ENCODE data around the gene SHKBP1.
"Not testable (repeated sequence)": the region's sequence is repeated elsewhere in the genome, so short reads cannot be mapped to it uniquely, and the experiment has no call there.

DNA sequence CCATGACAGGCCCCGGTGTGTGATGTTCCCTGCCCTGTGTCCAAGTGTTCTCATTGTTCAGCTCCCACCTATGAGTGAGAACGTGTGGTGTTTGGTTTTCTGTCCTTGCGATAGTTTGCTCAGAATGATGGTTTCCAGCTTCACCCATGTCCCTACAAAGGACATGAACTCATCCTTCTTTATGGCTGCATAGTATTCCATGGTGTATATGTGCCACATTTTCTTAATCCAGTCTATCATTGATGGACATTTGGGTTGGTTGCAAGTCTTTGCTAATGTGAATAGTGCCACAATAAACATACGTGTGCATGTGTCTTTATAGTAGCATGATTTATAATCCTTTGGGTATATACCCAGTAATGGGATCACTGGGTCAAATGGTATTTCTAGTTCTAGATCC is 29.5 kb upstream of the SHKBP1 start:
- not testable (repeated sequence) for TF ChIP-seq EGR1 (IDR thresholded peaks at IDR 0.05; ENCODE audit: borderline replicate concordance, low read depth, low read length); EZH2 (IDR thresholded peaks at IDR 0.05; ENCODE audit: low read depth, low read length, severe bottlenecking); EP300 (IDR thresholded peaks at IDR 0.05; ENCODE audit: borderline replicate concordance in 1 of 2, low read depth in 2 of 2, low read length in 2 of 2)
- TF ChIP-seq, protein P1, sequence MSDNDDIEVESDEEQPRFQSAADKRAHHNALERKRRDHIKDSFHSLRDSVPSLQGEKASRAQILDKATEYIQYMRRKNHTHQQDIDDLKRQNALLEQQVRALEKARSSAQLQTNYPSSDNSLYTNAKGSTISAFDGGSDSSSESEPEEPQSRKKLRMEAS (IDR thresholded peaks at IDR 0.05): not testable (repeated sequence)
